HG02571 (cell line): ENCODE results near the gene ADAMTS17.
"Not testable (repeated sequence)": the region's sequence is repeated elsewhere in the genome, so short reads cannot be mapped to it uniquely, and the experiment has no call there.

Source experiments
- ATAC-seq: cut with Tn5 transposase; IDR thresholded peaks from one replicate; pipeline ENCODE4 v1.9.1; 2021; ENCODE audit warnings: mild to moderate bottlenecking, moderate library complexity; ENCODE audit not compliant: unreplicated experiment

Gene ADAMTS17

DNA sequence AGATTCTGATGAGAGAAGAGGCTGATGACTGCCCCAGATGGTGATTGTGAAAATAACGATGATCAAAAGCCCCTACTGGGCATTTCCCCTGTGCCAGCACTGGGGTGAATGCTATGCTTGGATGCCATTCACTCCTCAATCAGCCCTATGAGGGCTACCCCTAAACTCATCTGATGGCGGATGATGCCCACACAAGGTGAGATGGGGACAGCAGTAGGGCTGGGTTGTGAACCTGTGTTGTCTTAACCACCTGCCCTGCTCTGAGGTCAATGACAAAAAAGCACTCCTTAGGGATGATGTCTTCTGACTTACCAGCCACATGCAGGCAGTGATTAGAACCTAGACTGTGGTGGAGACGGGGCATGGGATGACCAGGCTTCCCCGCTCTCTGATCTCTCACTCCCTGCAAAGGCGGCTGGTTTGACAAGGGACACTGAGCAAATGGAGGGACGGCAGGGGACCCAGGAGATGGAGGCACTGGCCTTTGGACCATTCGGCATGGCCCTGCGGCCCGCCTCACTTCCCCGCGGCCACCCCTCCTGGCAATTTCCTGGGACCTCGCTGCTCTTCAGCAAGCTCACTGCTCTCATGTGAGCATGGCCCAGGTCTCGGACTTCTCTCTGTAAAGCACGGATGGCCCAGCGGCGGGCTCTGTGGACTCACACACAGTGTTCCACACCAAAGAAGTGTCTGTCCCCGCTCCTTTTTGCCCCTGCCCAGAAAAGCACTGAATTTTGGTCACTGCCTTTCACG is 357.1 kb downstream of the ADAMTS17 start:
- ATAC-seq: no peak

DNA sequence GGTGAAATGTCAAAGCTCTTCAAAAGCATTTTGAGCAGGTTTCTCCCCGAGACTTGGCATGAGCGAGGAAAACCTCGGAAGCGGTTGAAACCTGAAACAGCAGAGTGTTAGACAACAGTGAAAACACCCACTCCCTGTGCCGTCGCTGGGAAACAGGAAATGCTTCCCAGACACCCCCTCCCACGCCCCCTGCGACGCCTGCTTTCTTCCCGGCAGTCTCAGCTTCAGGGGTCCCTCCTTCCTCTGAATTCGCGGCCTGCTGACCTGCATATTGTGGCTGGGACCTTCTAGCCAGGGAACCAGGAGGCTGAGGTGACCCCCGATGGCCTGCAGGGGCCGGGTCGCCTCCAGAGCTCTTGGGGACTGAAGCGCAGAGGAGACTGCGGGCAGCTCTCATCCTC is 357.9 kb downstream of the ADAMTS17 start:
- no peak for ATAC-seq

DNA sequence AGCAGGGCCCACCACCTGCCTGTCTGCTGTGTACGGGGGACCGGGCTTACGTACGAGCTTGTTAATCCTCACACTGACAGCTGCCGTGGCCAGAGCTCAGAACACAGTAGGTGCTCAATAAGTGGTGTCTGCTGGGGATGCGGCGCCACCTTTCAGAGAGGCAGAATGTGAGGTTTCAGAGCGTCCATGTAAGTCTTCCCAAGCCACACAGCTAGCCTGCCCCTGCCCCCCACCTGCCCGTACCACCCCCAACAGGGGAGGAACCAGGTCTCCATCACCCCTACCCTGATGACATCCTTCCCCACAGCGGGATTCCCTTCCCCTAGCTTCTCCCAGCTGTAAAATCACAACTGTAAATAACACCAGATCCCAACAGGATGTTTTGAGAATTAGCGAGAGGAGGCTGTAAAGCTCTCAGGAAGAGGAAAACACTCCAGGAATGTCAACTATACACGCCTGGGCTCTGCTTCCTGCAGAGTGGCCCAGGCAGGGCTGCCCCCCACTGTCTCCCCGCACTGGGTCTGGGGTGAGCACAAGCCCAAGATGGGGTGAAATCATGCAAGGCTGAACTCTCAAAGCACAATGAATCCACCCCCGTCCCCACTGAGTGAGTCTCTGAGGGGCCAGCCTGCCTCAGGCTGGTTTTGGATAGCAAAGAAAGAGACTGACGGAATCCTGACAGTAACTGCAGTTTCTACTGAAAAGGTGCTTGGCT is 358.4 kb downstream of the ADAMTS17 start:
- ATAC-seq: no peak

DNA sequence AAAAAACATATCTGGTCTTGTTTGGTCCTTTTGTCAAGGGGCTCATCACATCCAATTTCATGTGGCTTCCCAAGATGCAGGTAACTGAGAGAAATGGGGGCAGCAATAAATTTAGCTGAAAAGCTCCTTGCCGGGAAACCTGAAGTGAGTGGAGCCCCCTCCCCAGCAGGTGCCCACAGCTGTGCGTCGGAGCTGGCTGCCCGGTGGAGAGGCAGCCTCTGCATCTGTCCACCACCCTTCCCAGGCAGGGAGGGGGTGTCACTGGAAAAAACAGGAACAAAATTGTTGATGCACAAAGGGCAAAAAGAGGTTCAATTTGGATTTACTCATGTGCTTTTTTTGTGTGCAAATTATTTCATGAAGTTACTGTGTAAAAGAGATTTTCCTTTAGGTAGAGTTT is 359.1 kb downstream of the ADAMTS17 start:
- no peak for ATAC-seq

DNA sequence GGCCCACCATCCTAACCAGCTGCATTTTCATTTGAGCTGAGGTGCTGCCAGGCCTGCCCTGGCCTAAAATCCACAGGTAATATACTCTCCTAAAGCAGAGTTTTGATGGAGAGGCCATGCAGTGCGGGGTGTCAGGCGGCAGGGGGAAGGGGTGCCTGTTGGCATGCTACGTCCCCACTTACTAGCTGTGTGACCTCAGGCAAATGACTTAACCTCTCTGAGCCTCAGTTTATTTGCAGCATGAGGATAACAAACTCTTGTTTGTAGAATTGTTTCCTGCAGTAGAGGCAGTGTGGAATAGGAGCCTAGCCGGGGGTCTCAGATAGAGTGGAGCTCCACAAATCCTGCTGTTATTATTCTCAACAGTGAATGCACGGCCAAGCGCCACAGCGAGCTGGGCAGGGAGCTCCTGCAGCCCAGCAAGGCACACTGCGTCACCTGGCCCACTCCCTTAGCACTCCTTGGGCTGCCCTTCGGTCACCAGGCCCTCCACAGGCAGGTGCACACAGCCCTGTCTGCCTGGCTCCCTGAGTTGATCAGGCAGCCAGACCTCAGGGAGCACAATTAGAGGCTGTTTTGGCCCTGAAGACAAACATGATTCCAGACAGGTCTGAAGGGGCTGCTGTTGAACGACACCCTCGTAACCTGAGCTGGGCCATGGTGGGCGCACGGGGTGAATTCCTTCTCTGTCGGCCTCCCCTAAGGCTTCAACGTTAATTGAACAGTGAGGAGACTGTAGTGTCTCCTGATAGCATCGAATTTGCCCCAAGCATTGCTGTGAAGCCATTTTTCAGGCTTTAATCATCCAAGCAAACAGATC is 359.7 kb downstream of the ADAMTS17 start:
- no peak for ATAC-seq

DNA sequence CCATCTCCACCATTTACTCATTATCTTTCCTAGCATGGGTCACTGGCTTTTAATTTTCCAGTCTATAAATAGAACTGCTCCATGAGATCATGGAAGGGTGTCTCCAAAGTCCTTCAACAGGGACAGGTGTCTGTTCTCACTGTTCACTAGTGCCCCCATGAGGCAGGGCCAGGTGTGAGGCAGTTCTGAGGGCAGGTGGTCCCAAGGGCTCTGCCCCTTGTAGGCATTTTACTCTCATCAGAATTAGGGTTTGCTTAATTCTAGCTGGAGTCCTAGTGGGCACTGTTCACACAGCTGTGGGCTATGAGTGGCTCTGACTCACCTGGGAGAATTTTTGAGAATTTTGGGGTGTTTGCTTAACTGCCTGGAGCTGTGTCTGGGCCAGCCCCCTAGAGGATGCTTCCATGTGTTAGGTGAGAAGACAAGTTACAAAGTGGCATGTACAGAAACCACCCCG is 360.6 kb downstream of the ADAMTS17 start:
- ATAC-seq: no peak

DNA sequence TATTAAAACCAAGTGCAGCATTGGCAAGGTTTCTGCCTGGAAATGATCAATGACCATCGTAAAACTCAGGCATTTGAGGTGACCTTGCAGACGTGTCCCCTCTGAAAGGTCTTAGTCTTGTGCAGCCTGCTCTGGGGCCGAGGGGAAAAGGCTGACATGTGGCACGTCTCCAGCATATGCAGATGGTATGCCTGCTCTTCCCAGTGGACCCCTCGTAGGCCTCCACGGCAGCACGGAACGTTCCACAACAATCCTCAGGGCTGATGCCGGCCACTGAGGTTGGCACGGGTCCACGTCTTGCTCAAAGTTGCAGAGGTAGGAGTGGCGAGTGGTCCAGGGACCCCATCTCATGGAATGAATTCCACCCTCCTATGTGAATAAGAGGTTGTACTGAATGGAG is 361.0 kb downstream of the ADAMTS17 start:
- no peak for ATAC-seq

DNA sequence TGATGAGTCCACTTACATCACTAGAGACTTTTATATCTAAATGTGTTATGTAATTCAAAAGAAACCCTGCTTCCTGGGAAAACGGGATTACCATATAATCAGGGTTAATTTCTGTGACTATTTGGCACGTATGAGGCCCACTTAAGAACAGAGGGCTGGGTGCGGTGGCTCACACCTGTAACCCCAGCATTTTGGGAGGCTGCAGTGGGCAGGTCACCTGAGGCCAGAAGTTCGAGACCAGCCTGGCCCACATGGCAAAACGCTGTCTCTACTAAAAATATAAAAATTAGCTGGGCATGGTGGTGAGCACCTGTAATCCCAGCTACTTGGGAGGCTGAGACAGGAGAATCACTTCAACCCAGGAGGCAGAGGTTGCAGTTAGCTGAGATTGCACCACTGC is 361.9 kb downstream of the ADAMTS17 start:
- not testable (repeated sequence) for ATAC-seq

DNA sequence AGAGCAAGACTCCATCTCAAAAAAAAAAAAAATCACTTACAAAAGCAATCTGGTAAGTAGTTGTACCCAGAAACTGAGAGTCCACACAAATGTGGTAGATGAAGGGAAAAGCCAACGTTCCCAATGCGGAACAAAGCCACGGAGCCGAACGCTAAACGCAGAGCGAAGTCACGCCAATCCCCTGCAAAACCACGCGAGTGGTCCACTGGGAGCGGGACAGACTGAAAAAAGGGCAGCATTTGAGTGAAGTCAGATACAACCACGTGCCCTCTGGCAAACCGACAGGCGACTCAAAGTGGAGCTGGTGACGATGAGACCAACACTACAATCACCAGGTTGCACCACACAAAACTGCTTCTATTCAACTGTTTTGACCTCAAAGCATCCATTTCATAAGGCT is 362.4 kb downstream of the ADAMTS17 start:
- no peak for ATAC-seq

DNA sequence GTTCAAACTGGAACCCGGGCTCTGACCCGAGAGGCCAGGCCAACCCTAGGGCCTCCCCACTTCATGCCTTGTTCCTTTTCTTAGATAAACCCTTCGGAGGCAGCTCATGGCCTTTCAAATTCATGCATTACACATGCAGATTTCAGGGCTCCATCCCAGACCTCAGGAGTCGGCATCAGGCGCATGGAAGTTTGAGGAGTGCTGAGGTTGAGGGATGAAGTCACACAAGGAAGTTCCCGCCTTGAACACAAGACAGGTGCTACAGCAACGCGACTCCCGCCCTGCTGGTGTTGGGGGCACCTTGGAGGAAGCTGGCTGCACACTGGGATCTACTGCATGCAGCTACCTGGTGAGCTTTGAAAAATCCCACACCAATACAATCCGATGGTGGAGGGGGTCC is 363.3 kb downstream of the ADAMTS17 start:
- ATAC-seq: no peak

DNA sequence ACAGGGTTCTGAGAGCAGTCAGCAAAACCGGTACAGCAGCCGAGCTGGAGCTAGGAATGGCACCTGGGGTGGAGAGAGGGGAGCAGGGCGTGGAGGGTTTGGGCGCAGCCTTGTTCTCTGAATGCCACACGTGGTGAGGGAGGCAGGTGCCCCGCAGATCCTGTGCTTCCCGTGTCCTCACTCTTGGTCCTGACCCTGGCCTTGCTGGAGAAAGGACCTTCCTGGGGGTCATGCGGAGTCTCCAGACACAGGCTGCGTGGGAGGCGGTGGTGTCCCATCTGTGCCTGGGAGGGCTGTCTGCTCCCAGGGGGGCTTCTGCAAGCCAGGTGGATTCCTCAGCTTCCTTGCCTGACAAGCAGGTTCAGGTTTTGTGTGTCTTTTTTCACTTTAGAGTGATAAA is 363.8 kb downstream of the ADAMTS17 start:
- no peak for ATAC-seq

DNA sequence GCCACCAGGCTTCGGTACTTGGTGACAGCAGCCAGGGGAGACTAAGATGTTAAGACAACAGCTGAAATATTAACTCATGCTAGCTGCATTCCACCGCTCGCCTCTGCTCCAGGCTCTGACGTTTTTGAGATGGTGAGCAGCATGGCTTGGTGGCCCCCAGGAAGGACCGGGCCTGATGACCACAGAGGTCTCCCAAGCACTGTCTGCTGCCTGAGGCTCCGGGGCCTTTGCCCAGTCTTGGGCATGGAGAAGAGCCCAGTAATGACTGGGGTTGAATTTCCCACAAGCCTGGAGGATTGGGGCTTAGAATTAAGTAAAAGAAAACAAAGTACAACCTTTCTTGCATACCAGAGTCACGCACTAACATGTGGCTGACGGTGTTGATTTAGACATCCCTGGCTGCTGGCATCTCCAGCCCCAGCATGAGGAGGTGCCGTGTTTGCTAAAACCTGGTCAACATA is 364.9 kb downstream of the ADAMTS17 start:
- no peak for ATAC-seq

DNA sequence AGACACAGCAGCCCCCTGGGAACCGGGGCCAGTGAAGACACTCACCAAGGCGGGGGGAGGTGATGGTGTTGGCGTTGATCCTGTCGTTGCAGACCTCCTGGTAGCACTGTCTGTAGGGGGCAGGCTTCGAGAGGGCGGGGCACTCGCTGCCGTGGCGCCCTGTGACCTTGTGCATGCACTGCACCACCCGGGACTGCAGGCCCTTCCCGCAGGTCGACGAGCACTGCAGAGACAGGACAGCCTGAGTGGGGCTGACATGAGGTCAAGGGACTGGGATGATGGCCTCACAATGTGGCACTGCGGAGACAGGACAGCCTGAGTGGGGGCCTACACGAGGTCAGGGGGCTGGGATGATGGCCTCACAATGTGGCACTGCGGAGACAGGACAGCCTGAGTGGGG is 365.8 kb downstream of the ADAMTS17 start:
- no peak for ATAC-seq

DNA sequence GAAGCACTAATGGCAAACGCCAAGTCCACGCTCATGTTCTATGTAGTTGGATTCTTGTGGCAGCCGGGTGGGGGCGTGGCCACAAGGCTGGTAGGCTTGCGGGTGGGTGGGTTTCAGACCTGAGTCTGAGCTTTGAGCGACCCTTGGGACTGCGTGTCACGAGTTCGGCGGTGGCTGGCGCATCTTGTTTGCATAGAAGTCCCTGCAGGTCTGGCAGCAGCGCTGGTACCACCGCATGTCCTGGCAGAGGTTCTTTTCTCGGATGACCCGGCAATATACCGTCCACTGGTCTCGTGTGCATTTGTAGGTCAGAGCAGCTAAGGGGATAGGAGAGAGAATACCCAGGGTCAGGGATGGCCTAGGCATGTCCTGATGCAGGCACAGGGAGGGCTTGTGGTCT is 367.5 kb downstream of the ADAMTS17 start:
- no peak for ATAC-seq

DNA sequence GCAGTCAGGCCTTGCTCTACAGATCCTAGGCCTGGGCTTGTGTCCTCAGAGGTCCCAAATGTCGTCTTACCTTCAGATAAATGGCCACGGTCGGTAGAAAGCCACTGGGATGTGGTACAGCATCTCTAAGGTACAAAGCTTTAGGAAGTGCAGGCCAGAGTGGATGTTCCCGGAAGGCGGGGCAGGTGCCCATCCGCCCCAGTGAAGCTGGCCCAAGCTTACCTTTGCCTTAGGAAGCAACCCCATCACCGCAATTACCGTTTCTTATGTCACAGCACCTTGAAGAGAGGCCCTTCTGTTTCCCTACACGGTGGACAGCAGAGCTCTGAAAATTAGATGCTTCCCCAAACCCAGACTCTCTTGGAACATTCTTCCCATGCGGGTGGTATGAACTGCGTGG is 368.4 kb downstream of the ADAMTS17 start:
- ATAC-seq: no peak

DNA sequence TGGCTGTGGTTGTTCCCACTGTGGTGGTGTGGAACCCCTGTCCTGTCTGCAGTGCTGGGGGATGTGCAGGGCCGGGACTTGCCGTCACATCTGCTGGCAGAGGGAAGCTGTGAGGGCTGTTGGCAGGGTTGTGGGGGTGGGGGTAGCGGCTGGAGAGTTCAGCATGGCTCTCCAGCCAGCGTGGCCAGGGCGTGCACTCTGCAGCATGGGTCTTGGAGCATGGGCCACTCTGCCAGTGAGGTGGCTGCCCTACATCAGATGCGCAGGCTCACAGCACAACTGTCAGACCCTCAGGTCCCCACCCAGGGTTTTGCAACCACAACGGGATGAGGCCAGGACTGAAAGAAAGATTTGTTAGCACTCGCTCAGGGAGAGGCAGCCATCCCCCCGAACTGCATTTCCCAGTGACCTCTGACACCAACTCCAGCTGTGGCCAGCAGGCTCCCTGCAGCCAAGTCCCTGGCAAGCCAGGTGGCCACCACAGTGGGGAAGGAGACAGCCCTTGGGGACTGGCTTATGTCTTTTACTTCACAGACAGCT is 370.8 kb downstream of the ADAMTS17 start:
- ATAC-seq: no peak

DNA sequence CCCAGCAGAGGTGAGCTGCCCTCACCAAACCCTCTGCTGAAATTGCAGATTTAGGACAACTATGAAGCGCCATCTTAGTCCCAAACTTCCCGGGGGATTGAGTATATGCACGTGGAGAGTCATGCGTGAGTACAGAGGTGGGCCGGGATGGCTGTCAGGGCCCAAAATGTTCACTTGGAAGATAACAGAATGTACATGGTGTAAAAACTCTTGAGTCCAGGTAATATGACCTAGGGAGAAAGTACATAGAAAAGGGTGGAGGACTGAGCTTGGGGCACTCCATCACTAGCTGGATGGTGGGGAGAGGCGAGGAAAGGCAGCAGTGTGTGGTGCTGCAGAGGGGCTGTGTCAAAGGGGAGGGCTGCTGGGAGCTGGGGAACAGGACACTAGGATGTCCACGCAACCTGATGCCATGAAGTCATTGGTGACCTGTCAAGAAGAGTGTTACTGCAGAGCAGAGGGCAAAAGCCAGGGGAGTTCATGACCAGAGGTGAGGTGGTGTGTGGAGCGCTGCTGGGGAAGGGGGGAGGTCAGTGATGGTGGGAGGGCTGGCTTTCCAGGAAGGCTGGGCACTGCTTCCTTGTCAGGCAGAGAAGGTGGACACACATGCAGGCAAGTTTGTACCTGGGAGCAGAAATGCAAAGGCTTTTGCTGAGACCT is 372.4 kb downstream of the ADAMTS17 start:
- ATAC-seq: no peak

DNA sequence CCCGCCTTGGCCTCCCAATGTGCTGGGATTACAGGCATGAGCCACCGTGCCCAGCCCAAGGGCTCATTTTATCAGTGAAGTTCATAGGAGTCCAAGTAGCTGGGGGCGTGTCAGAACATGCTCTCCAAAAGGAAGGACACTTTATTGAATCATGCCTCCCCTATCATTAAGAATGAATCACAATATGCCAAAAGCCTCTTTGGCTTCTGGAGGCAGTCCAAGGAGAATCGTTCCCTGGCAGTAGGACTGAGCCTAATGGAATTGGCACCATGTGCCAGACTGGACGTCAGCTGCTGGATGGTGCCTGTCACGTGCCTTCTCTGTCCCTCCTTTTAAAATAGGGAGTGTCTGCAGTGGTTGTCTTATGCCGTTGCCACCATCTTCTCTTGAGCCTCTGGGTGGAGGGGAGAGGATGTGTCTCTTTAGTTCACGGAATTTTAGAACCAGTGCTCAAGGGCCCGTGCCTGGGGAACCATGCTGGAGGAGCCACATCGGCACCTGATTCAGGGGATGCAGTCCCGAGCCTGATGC is 373.9 kb downstream of the ADAMTS17 start:
- no peak for ATAC-seq

DNA sequence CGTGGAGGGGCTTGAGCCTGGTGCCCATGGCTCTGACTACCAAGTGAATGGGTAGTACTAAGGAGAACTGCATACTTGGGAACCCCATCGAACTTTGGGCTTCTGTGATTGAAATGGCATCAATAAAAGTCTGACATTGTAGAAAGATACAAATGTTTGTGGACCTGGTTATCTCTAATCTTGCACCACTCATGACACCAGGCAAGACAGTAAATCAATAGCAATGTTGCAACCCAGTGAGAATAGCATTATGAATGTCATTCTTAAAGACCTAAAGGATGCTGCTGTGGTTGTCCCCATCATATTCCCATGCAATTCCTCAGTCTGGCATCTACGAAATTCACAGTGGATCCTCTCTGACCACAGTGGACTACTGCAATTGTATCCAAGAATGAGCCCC is 375.0 kb downstream of the ADAMTS17 start:
- no peak for ATAC-seq

DNA sequence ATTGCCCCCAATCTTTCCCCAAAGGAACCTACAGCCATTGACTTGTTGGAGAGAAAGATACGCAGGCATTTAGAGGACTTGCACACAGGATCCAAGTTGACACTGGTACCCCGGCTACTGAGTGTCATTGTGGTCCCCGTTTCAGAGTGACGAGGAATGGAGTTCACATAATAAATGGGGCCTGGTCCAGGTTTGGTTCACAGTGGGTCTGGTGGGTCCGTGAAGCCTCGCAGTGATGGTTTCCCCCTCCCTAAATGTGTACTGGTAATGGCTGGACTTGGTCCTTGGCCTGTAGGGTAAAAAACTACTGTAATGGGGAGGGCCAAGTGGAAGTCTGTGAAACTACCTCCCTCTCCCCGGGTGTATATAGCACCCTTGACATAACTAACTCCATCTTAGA is 376.4 kb downstream of the ADAMTS17 start:
- no peak for ATAC-seq
